RPMI7951 (cell line): ENCODE data around the gene EBP. TPM values are rescaled to one million over a fixed set of nuclear protein-coding genes. Genes with fewer than 3 reads are reported as not detected.

Experiments used
- DNase-seq: peaks from one replicate; pipeline ENCODE4 v3.0.0-alpha.2; 2012; ENCODE audit warnings: low read depth
- total RNA-seq: library from RNA; depleted of rRNA; stranded (reverse); fragments of >200 nt; shearing (Covaris generic); gene quantifications from 2 replicates; pipeline ENCODE4 v1.2.3, GENCODE V29; 2014; rRNA removed

The EBP gene
- 135 and 174 TPM in 2 replicates for total RNA-seq

DNA sequence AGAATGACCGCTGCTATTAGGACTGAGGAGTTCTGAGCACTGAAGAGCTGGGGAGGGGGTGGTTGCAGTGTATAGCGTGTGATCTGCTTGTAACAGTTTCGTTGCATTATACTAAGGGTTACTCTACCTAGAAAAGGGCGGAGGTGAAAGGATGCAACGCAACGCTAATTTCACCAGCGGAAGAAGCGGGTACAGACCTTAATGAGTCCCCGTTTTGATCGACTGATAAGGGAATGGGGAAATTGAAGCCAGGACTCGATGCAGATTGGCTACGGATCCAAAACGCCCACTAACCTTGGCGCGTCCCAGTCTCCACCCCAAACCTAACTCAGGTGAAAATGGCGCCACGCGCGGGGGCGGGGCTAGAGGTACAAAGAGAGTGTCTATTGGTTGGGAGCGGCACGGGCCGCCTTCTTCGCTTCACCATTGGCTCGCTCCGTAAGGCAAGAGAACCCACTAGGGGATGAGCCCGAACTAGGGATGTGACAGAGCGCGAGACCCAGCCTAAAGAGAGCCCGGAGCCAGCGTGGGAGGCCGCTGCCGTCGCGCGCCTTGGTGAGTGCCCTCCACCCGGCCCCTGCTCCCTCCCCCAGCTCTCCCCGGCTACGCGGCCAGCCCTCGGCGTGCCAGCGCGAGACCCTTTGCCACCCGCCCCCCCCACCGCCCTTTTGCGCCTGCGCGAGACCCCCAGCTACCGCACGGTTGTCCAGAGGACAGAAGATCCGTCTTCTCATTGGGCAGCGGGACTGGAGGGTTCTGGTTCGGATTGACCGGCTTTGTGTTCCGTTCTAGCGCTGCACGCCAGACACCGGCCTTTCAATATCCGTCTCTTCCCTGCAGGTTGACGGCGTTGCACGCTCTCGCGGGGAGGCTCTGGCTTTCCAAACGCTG is at the start of gene EBP:
Gene EBP, plus strand, starts transcription at position 456 of the 891 bp plus-strand sequence. CDS start 1,964 bp downstream, outside the sequence.
- peak; percentile 91 for DNase-seq

DNA sequence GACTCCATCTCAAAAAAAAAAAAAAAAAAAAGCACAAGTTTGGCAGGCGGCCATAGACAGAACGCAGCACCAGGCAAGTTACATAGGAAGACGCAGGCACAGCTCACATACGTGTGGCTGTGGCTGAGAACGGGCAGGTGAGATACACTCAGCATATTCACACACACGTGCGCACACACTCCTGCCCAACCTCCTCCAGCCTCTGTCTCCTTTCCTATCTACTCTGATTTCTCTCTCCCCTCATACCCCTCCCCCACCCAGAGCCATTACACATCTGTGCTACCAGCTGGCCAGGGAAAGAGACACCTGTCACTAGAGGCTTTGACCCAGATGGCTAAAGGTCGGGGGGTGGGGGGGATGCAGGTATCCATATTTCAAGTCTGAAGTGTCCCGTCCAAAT is 49.4 kb upstream of the EBP start:
- no peak for DNase-seq

DNA sequence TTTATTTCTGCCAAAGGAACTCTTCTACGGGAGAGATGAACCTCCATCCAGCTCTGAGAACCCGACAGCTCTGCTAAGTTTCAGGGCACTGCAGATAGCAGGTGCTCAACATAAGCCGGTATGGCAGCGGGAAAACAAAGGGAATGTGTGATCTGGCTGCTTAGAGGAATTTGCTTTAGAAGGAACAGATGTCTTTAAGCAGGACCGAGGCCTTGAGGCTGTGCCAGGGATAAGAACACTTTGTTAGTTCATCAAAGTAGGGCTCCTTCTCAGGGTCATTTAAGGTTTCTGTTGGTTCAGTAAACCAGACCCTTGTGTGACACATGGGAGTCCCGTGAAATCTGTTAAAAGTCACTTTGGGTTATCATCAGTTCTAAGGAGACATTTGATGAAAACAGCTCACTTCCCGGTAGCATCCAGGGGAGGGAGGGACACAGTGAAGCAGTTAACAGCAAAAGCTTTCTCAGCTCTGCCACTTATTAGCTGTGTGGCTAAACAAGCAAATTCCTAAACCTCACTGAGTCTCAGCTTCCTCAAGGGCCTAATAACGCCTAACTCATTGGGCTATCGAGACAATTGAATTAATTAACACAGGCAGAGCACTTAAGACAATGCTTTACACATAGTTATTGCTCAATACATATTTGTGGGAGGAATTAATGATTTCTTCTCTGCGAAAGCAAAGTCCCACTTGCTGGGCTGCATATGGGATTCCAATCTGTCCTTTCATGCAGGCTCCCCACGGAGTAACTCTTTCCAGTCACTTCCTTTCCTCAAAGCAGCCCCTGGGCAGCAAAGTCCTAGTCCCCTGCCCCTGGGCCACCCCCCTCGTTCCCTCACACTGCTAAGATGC is 48.5 kb upstream of the EBP start:
- no peak for DNase-seq

DNA sequence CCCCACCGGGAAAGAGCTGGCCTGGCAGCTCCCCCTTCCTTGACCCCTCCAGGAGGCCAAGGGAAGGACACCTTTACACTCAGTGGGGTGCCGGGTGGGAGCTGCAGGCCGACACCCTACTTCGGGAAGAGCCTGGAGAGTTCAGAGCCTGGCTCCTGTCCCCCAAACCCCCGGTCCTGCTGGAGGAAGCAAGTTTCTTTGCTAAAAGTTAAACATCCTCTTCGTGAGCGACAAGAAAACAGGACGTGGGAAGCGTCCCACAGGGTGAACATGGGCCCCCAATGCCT is 48.0 kb upstream of the EBP start:
- DNase-seq, result no peak

DNA sequence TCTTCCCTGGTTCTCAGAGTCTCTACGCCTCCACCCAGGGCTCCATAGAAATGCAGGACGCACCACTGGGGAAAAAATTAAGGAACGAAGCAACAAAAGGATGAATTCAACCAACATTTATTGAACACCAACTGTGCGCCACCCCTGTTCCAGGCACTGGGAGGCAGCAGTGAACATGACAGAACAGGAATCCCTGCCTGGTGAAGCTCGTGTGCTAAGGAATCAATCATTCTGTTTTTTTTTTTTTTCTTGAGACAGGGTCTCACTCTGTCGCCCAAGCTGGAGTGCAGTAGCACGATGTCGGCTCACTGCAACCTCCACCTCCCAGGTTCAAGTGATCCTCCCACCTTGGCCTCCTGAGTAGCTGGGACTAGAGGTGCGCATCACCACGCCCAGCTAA is 47.5 kb upstream of the EBP start:
- peak; percentile 41 for DNase-seq

GRCh38 chrX:48474581-48474980 is 47.0 kb upstream of the EBP start:
- DNase-seq, result no peak

DNA sequence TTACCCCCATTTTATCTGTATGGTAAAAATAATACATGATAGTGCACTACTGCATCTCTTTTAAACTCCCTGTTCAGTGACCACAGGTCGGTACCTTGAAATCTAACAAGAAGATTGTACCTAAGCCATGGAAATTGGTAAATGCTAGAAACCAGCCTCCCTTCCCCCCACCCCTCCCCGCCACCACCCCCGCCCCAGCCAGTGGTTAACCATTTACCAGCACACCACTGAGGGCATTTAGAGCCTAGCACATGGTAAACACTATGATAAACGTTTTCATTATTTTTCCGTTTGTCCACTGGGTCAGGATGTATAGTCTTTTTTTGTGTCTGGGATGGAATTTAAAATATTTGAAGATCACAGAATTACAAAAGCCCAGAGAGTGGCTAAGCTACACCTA is 46.3 kb upstream of the EBP start:
- no peak for DNase-seq

DNA sequence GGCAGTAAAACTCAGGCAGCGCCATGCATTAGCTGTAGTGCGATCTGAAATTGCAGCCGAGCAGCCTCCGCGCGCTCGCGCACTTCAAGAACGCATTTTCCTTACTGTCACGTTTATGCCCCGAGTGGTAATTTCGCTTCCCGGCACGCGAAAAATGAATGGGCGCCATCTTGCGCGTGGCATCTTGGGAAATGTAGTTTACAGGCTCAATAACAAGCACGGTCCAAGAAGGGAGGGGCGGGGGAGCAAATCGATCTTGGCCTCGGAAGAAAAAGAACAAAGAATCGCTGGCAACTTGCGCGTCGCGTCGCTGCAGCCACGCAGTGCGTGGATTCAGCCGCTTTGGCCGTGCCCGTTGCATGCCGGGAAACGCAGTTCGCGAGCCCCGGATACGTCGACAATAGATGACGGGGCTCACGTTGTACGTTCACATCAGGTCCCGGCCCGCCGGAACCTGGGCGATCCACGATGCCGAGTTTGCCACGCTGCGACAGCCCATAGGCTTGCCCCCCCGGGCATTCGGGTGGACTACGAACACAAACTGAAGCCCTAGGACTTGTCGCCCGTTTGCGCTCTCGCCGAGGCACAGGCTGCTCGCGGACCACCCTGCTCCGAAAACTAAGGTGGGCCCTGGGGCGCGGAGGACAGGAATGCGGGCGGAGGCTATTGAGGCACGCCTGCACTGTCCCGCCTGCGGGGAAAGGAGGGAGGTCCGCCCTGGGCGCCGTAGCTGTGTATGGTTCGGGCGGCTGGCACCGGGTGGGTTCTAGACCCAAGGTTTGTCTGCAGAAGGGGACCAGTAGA is 45.6 kb upstream of the EBP start, which contains the start of gene FTSJ1:
Gene FTSJ1, plus strand, starts transcription at position 426 of the 804 bp plus-strand sequence. CDS start 1,849 bp downstream, outside the sequence.
- peak; percentile 94 for DNase-seq

GRCh38 chrX:48476919-48477318 is 44.7 kb upstream of the EBP start:
- no peak for DNase-seq

DNA sequence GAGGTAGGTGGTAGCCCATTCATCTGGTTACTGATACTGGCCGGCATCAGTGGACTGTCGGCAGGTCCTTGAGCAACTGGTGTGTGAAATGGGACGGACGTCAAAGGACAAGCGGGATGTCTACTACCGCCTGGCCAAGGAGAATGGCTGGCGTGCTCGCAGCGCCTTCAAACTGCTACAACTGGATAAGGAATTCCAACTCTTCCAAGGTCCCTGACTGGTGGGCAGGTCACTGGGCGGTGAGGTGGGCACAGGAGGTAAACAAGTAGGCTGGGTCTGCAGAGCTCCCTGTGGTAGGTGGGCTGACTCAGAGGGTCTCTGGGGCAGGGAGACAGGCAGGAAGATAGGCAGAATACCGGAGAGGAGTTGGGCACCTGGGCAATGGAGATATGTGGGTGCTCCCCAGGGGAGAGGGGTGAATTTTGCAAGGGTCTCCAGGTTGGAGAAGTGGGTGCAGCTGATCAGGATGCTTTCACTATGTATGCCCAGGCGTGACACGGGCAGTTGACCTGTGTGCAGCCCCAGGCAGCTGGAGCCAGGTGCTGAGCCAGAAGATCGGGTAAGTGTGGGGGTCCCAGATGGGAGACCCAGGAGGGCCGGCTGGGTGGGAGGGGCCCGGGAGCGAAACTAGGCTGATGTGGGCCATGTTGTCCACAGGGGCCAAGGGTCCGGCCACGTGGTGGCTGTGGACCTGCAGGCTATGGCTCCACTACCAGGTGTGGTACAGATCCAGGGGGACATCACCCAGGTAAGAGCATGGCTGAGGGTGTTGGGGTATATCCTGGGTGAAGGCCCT is 43.5 kb upstream of the EBP start:
- no peak for DNase-seq

DNA sequence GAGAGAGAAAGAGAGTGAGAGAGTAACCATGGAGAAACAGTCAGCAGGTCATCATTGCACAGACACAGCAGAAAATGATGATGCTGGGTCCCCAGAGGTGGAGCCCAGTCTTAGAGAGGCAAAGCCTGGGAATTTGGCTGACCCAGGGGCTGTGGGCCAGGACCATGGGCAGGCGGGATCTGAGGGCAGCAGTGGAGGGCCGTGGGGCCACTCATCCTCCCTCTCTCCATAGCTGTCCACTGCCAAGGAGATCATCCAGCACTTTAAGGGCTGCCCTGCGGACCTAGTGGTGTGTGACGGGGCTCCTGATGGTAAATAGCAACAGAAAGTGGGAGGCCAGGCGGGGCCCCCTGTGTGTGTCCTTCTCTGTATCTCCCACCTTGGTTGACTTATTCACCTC is 42.8 kb upstream of the EBP start:
- no peak for DNase-seq

GRCh38 chrX:48480142-48480541 is 41.5 kb upstream of the EBP start:
- DNase-seq, result no peak

GRCh38 chrX:48480583-48480982 is 41.0 kb upstream of the EBP start:
- no peak for DNase-seq

- DNase-seq, result no peak
Measured at GRCh38 chrX:48482526-48482925, 39.1 kb upstream of the EBP start.

DNA sequence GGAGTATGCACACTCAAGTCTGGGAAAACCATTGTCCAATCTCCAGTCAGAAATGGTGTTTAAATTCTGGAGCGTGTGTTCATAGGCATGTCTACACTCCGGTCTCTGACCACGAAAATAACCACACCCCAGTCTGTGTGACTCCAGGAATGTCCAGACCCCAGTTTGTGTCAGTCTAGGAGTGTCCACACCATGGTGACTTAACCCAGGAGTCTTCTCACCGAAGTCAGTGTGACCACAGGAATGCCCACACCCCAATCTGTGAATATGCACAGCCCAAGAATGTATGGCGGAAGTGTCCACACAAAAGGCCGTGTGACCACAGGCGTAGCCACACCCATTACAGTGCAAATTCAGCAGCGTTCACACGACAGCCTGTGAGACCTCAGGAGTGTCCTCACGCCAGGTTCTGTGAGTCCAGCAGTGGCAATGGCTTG is 34.2 kb upstream of the EBP start:
- peak; percentile 99 for DNase-seq

- no peak for DNase-seq
Measured at GRCh38 chrX:48488034-48488433, 33.6 kb upstream of the EBP start.

DNA sequence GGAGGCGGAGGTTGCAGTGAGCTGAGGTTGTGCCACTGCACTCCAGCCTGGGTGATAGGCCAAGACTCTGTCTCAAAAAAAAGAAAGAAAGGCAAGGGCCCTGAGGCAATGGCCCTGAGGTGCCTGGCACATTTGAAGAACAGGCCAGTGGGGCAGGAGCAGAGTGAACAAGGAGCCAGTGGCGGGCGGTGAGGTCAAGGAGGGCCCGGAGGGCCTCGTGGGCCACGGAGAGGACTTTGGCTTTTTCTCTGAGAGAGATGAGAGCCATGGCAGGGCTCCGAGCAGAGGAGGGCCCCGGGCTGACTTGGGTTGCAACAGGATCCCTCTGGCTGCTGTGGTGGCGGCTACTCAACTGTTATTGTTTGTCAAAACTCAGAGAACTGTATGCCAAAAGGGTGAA is 32.3 kb upstream of the EBP start:
- no peak for DNase-seq

DNA sequence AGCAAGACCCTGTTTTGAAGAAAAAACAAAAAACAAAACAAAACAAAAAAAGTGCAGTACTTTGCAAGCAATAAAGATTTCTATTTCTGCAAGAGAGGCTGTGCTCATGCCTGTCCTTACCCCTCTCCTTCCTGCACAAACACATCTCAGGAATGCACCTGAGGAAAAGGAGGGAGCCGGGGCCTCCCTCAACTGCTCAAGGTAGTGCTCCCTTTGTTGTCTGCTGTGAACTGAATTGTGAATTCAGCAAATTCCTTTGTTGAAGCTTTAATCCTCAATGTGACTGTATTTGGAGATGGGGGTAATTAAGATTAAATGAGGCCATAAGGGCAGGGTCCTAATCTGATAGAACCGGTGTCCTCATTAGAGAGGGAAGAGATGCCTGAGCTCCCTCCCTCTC is 31.7 kb upstream of the EBP start:
- DNase-seq, result no peak

- peak; percentile 66 for DNase-seq
Measured at GRCh38 chrX:48490661-48491060, 30.9 kb upstream of the EBP start.

DNA sequence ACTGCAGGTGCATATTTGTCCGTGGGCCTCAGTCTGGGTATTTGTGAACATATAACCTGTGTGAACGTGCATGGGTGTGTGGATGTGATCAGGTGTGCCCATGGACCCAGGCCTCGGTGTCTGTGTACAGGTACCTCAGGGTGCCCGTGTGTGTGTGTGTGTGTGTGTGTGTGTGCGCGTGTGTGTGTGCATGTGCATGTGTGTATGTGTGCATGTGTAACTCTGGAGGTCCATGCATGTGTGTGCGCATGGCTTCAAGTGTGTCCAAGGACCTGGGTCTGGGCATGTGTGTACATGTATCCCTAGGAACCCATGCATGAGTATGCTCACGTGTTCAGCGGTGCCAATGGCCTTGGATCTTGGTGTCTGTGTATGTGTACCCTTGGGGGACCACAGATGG is 29.8 kb upstream of the EBP start:
- no peak for DNase-seq

DNA sequence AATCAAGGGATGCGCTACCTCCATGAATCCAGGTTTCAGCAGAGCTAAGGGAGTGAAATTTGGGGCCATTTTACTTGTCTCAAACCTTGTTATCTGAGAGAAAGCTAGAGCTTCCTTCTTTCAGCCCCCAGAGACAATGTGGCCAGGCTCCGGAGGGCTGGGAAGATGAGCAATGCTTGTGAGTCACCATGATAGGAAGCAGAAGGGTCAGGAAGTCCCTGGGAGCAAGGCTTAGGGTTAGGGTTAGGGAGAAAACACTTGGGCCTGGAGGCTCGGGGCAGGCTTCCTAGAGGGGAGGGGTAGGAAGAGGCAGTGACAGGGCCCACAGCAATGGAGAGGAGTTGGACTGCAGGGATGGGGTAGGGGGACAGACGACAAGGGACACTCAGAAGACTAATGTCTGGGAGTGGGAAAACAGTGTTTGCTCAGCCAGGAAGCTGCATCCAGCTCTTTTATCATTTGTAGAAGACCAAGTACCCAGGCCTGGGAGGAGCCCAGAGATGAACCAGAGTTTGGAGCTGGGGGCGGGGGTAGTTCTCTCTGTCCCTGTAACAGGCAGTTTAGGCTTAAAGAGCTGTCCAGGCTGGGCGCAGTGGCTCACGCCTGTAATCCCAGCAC is 29.2 kb upstream of the EBP start:
- peak; percentile 69 for DNase-seq
